ENCODE data around the gene DOK6.

DNA sequence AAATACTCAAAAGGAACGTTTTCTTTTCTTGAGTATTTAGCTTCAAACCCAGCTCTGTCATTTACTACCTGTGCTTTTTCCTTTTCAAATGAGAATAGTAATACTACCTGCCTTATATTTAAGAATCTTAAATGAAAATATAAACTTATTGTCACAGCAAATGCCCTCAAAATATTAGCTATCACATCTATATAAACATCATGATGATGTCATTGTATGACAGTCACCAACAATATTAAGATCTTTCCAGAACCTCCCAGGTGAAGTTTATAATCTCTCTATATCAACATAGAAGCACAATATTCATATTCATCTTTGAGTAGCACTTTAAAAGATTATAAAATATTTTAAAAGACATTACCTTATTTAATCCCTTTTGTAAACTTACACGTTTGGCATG lies 92.2 kb downstream of the DOK6 start:
- TF ChIP-seq, protein P1, sequence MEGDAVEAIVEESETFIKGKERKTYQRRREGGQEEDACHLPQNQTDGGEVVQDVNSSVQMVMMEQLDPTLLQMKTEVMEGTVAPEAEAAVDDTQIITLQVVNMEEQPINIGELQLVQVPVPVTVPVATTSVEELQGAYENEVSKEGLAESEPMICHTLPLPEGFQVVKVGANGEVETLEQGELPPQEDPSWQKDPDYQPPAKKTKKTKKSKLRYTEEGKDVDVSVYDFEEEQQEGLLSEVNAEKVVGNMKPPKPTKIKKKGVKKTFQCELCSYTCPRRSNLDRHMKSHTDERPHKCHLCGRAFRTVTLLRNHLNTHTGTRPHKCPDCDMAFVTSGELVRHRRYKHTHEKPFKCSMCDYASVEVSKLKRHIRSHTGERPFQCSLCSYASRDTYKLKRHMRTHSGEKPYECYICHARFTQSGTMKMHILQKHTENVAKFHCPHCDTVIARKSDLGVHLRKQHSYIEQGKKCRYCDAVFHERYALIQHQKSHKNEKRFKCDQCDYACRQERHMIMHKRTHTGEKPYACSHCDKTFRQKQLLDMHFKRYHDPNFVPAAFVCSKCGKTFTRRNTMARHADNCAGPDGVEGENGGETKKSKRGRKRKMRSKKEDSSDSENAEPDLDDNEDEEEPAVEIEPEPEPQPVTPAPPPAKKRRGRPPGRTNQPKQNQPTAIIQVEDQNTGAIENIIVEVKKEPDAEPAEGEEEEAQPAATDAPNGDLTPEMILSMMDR (conservative IDR thresholded peaks at IDR 0.05): no peak
- no peak for TF ChIP-seq EZH2 (IDR thresholded peaks at IDR 0.05; ENCODE audit: low read depth)

All from PC-9 (cell line).